ENCODE results near the gene GRIN1.
A peak's percentile ranks its signal among the peaks of the same experiment; 100 is the strongest.

DNA sequence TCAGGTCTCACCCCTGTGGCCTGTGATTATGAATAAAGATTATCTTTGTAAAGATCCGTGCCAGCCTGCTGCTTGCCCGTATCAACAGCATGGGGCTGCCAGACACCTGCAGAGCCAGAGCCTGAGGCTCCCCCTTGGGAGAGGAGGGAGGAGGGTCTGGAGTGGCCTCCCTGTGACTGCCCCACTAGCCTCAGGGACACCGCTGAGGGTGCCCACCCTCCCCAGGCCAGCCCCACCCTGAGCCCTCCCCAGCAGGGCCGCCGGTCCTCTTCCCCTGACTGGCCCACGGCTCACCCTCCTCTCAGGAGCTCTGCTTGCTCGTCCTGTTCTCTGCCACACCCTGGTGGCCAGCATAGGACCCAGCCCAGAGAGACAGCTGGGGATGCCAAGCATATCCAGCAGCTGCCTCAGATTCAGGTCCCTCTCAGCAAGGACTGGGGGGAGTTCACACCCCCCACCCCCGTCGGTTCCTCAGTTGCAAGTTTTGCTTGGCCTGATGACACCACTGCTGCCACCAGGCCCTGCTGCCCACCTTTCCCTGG is 51.4 kb downstream of the GRIN1 start:
- TF ChIP-seq YY1 (tag by site-specific recombination; IDR thresholded peaks at IDR 0.05) (no peak), ZBTB1 (tag by site-specific recombination; IDR thresholded peaks at IDR 0.05) (no peak), ZIC2 (tag by site-specific recombination; IDR thresholded peaks at IDR 0.05) (peak; percentile 77), ZNF692 (tag by site-specific recombination; IDR thresholded peaks at IDR 0.05) (no peak), ZNF138 (tag by site-specific recombination; IDR thresholded peaks at IDR 0.05; ENCODE audit: borderline replicate concordance) (no peak), OSR2 (tag by site-specific recombination; IDR thresholded peaks at IDR 0.05) (no peak)
- TF ChIP-seq, protein P1, sequence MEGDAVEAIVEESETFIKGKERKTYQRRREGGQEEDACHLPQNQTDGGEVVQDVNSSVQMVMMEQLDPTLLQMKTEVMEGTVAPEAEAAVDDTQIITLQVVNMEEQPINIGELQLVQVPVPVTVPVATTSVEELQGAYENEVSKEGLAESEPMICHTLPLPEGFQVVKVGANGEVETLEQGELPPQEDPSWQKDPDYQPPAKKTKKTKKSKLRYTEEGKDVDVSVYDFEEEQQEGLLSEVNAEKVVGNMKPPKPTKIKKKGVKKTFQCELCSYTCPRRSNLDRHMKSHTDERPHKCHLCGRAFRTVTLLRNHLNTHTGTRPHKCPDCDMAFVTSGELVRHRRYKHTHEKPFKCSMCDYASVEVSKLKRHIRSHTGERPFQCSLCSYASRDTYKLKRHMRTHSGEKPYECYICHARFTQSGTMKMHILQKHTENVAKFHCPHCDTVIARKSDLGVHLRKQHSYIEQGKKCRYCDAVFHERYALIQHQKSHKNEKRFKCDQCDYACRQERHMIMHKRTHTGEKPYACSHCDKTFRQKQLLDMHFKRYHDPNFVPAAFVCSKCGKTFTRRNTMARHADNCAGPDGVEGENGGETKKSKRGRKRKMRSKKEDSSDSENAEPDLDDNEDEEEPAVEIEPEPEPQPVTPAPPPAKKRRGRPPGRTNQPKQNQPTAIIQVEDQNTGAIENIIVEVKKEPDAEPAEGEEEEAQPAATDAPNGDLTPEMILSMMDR (tag by site-specific recombination; IDR thresholded peaks at IDR 0.05) = peak; percentile 46; the same call in 1 of the 2 replicates
- TF ChIP-seq, protein P2, sequence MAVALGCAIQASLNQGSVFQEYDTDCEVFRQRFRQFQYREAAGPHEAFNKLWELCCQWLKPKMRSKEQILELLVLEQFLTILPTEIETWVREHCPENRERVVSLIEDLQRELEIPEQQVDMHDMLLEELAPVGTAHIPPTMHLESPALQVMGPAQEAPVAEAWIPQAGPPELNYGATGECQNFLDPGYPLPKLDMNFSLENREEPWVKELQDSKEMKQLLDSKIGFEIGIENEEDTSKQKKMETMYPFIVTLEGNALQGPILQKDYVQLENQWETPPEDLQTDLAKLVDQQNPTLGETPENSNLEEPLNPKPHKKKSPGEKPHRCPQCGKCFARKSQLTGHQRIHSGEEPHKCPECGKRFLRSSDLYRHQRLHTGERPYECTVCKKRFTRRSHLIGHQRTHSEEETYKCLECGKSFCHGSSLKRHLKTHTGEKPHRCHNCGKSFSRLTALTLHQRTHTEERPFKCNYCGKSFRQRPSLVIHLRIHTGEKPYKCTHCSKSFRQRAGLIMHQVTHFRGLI (tag by site-specific recombination; IDR thresholded peaks at IDR 0.05) = no peak

Measured in HEK293 (cell line).